CD4-positive, alpha-beta memory T cell (primary cell): ENCODE results near the gene SART1. TPM values are rescaled to one million over a fixed set of nuclear protein-coding genes. Genes with fewer than 3 reads are reported as not detected.

ENCODE experiments used
- CTCF ChIA-PET: fragments of 350-600 bp; sonication (Branson Sonifier 250); formaldehyde crosslinking; loops from one replicate; lab custom pipeline; 2021; ENCODE audit warnings: inconsistent platforms; ENCODE audit not compliant: partially characterized antibody; lab: Charles Lee
- POLR2A ChIA-PET: fragments of 350-600 bp; sonication (Branson Sonifier 250); formaldehyde crosslinking; loops from one replicate; lab custom pipeline; 2021; ENCODE audit not compliant: partially characterized antibody; lab: Charles Lee
- DNase-seq, 5 donors: peaks; one replicate each; pipeline versions ENCODE4 v3.0.0 to v3.0.0-alpha.2; 2020 to 2022; ENCODE audit warnings: mixed read lengths in 1 of 5
- H3K27ac ChIP-seq: one replicate; pipeline ENCODE4 v1.7.0; 2013; ENCODE audit warnings: low read depth, low read length
- H3K27me3 ChIP-seq: 2 replicates; pipeline ENCODE4 v1.7.0; 2013; ENCODE audit warnings: mild to moderate bottlenecking, low read length, moderate library complexity; ENCODE audit not compliant: insufficient read depth
- H3K36me3 ChIP-seq: 2 replicates; pipeline ENCODE4 v1.7.0; 2013; ENCODE audit warnings: mild to moderate bottlenecking, low read length, moderate library complexity; ENCODE audit not compliant: insufficient read depth
- H3K4me1 ChIP-seq: 2 replicates; pipeline ENCODE4 v1.7.0; 2013; ENCODE audit warnings: mild to moderate bottlenecking, low read length, moderate library complexity; ENCODE audit not compliant: insufficient read depth
- H3K4me3 ChIP-seq, 2 donors: one replicate each; pipeline ENCODE4 v1.7.0; 2013; ENCODE audit warnings: low read length in 2 of 2, mild to moderate bottlenecking in 1 of 2
- H3K9me3 ChIP-seq, 2 donors: one replicate each; pipeline ENCODE4 v1.7.0; 2013; ENCODE audit warnings: low read length in 2 of 2, control low read depth in 1 of 2; ENCODE audit not compliant: control insufficient read depth in 1 of 2
- H3K27ac Mint-ChIP-seq, 7 donors: one replicate each; pipeline ENCODE4 v1.8.0; 2020 to 2021; ENCODE audit warnings: mixed read lengths in 7 of 7, mild to moderate bottlenecking in 6 of 7, inconsistent platforms in 3 of 7, moderate library complexity in 3 of 7
- H3K27me3 Mint-ChIP-seq, 2 donors: one replicate each; pipeline ENCODE4 v1.8.0; 2020 to 2021; ENCODE audit warnings: mixed read lengths in 2 of 2
- H3K36me3 Mint-ChIP-seq, 2 donors: one replicate each; pipeline ENCODE4 v1.8.0; 2020 to 2021; ENCODE audit warnings: mixed read lengths in 2 of 2, inconsistent platforms in 1 of 2, mild to moderate bottlenecking in 1 of 2
- H3K4me1 Mint-ChIP-seq, 4 donors: one replicate each; pipeline ENCODE4 v1.8.0; 2020 to 2021; ENCODE audit warnings: mixed read lengths in 4 of 4, mild to moderate bottlenecking in 1 of 4
- H3K4me3 Mint-ChIP-seq, 8 donors: one replicate each; pipeline ENCODE4 v1.8.0; 2020 to 2021; ENCODE audit warnings: mixed read lengths in 8 of 8, mild to moderate bottlenecking in 7 of 8, moderate library complexity in 6 of 8, inconsistent platforms in 3 of 8
- H3K9me3 Mint-ChIP-seq, 8 donors: one replicate each; pipeline ENCODE4 v1.8.0; 2020 to 2021; ENCODE audit warnings: mixed read lengths in 8 of 8, mild to moderate bottlenecking in 5 of 8, inconsistent platforms in 3 of 8, moderate library complexity in 1 of 8
- intact Hi-C: fragments of 100-400 bp; cut with micrococcal nuclease; formaldehyde crosslinking; loops from one replicate; pipeline ENCODE4 v1.15.1; 2023
- polyA plus RNA-seq, 2 donors: library from polyadenylated mRNA; unstranded; fragments of 300-500 nt; fragmentation: Illumina TruSeq; gene quantifications; one replicate each; pipeline ENCODE4 v1.2.3, GENCODE V29; 2021
- total RNA-seq, 2 experiments: library from RNA; stranded (reverse); gene quantifications; one replicate each; pipeline ENCODE4 v1.2.3, GENCODE V29; 2021

The SART1 gene
- total and polyA plus RNA-seq, 4 experiments from 2014 or later, result 11.5 to 90.6 (median 67.2) TPM

GRCh38 chr11:65979261-65979759, 17.8 kb downstream of the SART1 start:
- DNase-seq, result peak in 1 of 5 donors; percentile 8
- CTCF ChIA-PET, result interaction anchor here (1.2 to 2.0 kb wide), 2 partner anchors 10 to 268 kb away, joined by 3 to 11 read pairs; partner anchors contain the start of gene KAT5
- H3K36me3 ChIP-seq, result peaks cover 24% of the 10 kb centered on the region

GRCh38 chr11:65981101-65981740, 19.7 kb downstream of the SART1 start:
- intact Hi-C loops, result no loop called here
- Histone ChIP-seq H3K36me3 (peaks cover 20% of the 10 kb centered on the region), H3K27ac (no peak overlapping the region), H3K27me3 (no peaks in the 10 kb centered on the region), H3K9me3 (no peaks in the 10 kb centered on the region), H3K4me1 (no peaks in the 10 kb centered on the region), H3K4me3 (no peak overlapping the region)
- POLR2A ChIA-PET, result interaction anchor here (0.8 to 1.4 kb wide), 3 partner anchors 19 to 96 kb away, joined by 3 read pairs; partner anchors contain the start of gene SART1
- H3K4me1 Mint-ChIP-seq, result peaks cover 0 to 2% (median 0%) of the 10 kb centered on the region in 4 donors
- no peaks in the 10 kb centered on the region for H3K27me3 Mint-ChIP-seq
- H3K36me3 Mint-ChIP-seq, result peaks cover 8 to 27% of the 10 kb centered on the region in 2 donors
- no peaks in the 10 kb centered on the region for H3K9me3 Mint-ChIP-seq
- no peak overlapping the region for H3K4me3 Mint-ChIP-seq
- peak overlapping the region in 2 of 7 donors; percentile 50 to 63 for H3K27ac Mint-ChIP-seq
- DNase-seq, result peak in 1 of 5 donors; percentile 16
- CTCF ChIA-PET, result no interaction called here

More at GRCh38 chr11:65979261-65979759, 17.8 kb downstream of the SART1 start:
- intact Hi-C loops, result no loop called here
- Histone ChIP-seq H3K4me3 (no peak overlapping the region), H3K9me3 (no peaks in the 10 kb centered on the region), H3K4me1 (no peaks in the 10 kb centered on the region), H3K27ac (no peak overlapping the region), H3K27me3 (no peaks in the 10 kb centered on the region)
- H3K27me3 Mint-ChIP-seq, result no peaks in the 10 kb centered on the region
- H3K4me3 Mint-ChIP-seq, result no peak overlapping the region
- POLR2A ChIA-PET, result interaction anchor here (0.8 to 1.1 kb wide), 2 partner anchors 90 to 128 kb away, joined by 3 read pairs; no protein-coding TSS in a partner anchor
- H3K4me1 Mint-ChIP-seq, result peaks cover 0 to 4% (median under 1%) of the 10 kb centered on the region in 4 donors
- H3K27ac Mint-ChIP-seq, result no peak overlapping the region
- no peaks in the 10 kb centered on the region for H3K9me3 Mint-ChIP-seq
- peaks cover 15 to 36% of the 10 kb centered on the region in 2 donors for H3K36me3 Mint-ChIP-seq

GRCh38 chr11:65981972-65982823, 20.7 kb downstream of the SART1 start:
- no peak overlapping the region for H3K27ac ChIP-seq
- no peaks in the 10 kb centered on the region for H3K27me3 Mint-ChIP-seq
- H3K4me3 ChIP-seq, result no peak overlapping the region
- ChIA-PET POLR2A (interaction anchor here (0.9 to 1.4 kb wide), 3 partner anchors 20 to 97 kb away, joined by 3 to 6 read pairs (median 3); partner anchors contain the start of gene SART1), CTCF (interaction anchor here (0.6 to 13.9 kb wide), 2 partner anchors 95 to 160 kb away, joined by 3 to 255 read pairs; partner anchors contain the start of genes CCDC85B and FIBP)
- H3K4me1 Mint-ChIP-seq, result peaks cover 0 to 2% (median 0%) of the 10 kb centered on the region in 4 donors
- no peaks in the 10 kb centered on the region for H3K9me3 Mint-ChIP-seq
- H3K27ac Mint-ChIP-seq, result no peak overlapping the region
- H3K36me3 Mint-ChIP-seq, result peaks cover 8 to 20% of the 10 kb centered on the region in 2 donors
- intact Hi-C loops, result no loop called here
- H3K9me3 ChIP-seq, result no peaks in the 10 kb centered on the region
- H3K36me3 ChIP-seq, result peaks cover 16% of the 10 kb centered on the region
- no peaks in the 10 kb centered on the region for H3K27me3 ChIP-seq
- peak in 1 of 5 donors; percentile 30 for DNase-seq
- no peaks in the 10 kb centered on the region for H3K4me1 ChIP-seq
- H3K4me3 Mint-ChIP-seq, result no peak overlapping the region

- DNase-seq, result no peak
- POLR2A ChIA-PET, result interaction anchor here (1.3 kb wide), 1 partner anchor 98 kb away, joined by 6 read pairs; no protein-coding TSS in a partner anchor
These were observed 21.5 kb downstream of the SART1 start for GRCh38 chr11:65982824-65983588.

GRCh38 chr11:65983589-65983987, 22.1 kb downstream of the SART1 start:
- ChIA-PET CTCF (interaction anchor here (0.6 to 13.9 kb wide), 3 partner anchors 8 to 204 kb away, joined by 3 to 255 read pairs (median 7); partner anchors contain the start of genes CCDC85B and FIBP), POLR2A (interaction anchor here (1.3 kb wide), 1 partner anchor 99 kb away, joined by 6 read pairs; no protein-coding TSS in a partner anchor)
- peak in 1 of 5 donors; percentile 3 for DNase-seq
- intact Hi-C loops, result no loop called here
- H3K4me1 ChIP-seq, result no peaks in the 10 kb centered on the region
- peaks cover 8% of the 10 kb centered on the region for H3K36me3 ChIP-seq
- no peak overlapping the region for H3K27ac ChIP-seq
- H3K4me1 Mint-ChIP-seq, result peaks cover 0 to 2% (median 0%) of the 10 kb centered on the region in 4 donors
- H3K4me3 ChIP-seq, result no peak overlapping the region
- H3K27me3 ChIP-seq, result no peaks in the 10 kb centered on the region
- H3K36me3 Mint-ChIP-seq, result peaks cover 8 to 13% of the 10 kb centered on the region in 2 donors
- no peaks in the 10 kb centered on the region for H3K9me3 ChIP-seq
- no peaks in the 10 kb centered on the region for H3K9me3 Mint-ChIP-seq
- H3K27me3 Mint-ChIP-seq, result no peaks in the 10 kb centered on the region
- H3K27ac Mint-ChIP-seq, result no peak overlapping the region
- no peak overlapping the region for H3K4me3 Mint-ChIP-seq

More at GRCh38 chr11:65982824-65983588, 21.5 kb downstream of the SART1 start:
- Histone ChIP-seq H3K9me3 (no peaks in the 10 kb centered on the region), H3K27ac (no peak overlapping the region), H3K27me3 (no peaks in the 10 kb centered on the region), H3K4me1 (no peaks in the 10 kb centered on the region), H3K36me3 (peaks cover 8% of the 10 kb centered on the region), H3K4me3 (no peak overlapping the region)
- CTCF ChIA-PET, result interaction anchor here (0.6 to 13.9 kb wide), 4 partner anchors 9 to 203 kb away, joined by 3 to 255 read pairs (median 5); partner anchors contain the start of genes CCDC85B and FIBP
- H3K4me1 Mint-ChIP-seq, result peaks cover 0 to 2% (median 0%) of the 10 kb centered on the region in 4 donors
- H3K4me3 Mint-ChIP-seq, result no peak overlapping the region
- H3K27me3 Mint-ChIP-seq, result no peaks in the 10 kb centered on the region
- no peaks in the 10 kb centered on the region for H3K9me3 Mint-ChIP-seq
- intact Hi-C loops, result no loop called here
- peaks cover 8 to 16% of the 10 kb centered on the region in 2 donors for H3K36me3 Mint-ChIP-seq
- peak overlapping the region in 1 of 7 donors; percentile 29 for H3K27ac Mint-ChIP-seq

GRCh38 chr11:65987336-65987735, 25.8 kb downstream of the SART1 start:
- no peaks in the 10 kb centered on the region for H3K9me3 Mint-ChIP-seq
- DNase-seq, result peak in 1 of 5 donors; percentile 29
- H3K27me3 Mint-ChIP-seq, result no peaks in the 10 kb centered on the region
- ChIA-PET POLR2A (interaction anchor here (1.5 kb wide), 1 partner anchor 276 kb away, joined by 6 read pairs; the partner anchor contains the start of gene KAT5), CTCF (interaction anchor here (13.9 kb wide), 1 partner anchor 100 kb away, joined by 255 read pairs; the partner anchor contains the start of genes CCDC85B and FIBP)
- peaks cover 5 to 7% (median 6%) of the 10 kb centered on the region in 4 donors for H3K4me1 Mint-ChIP-seq
- H3K4me1 ChIP-seq, result peaks cover 6% of the 10 kb centered on the region
- H3K4me3 ChIP-seq, result no peak overlapping the region
- peak overlapping the region in 1 of 7 donors; percentile 77 for H3K27ac Mint-ChIP-seq
- peaks cover 0 to 3% of the 10 kb centered on the region in 2 donors for H3K36me3 Mint-ChIP-seq
- H3K27ac ChIP-seq, result no peak overlapping the region
- no peak overlapping the region for H3K4me3 Mint-ChIP-seq
- intact Hi-C loops, result no loop called here
- no peaks in the 10 kb centered on the region for H3K27me3 ChIP-seq
- no peaks in the 10 kb centered on the region for H3K9me3 ChIP-seq
- no peaks in the 10 kb centered on the region for H3K36me3 ChIP-seq
